ENCODE results near the gene BNC2.
"Not testable (repeated sequence)": the region's sequence is repeated elsewhere in the genome, so short reads cannot be mapped to it uniquely, and the experiment has no call there.

BNC2 gene

GRCh38 chr9:16455842-16456241, 414.6 kb downstream of the BNC2 start:
- DNase-seq, result no peak

GRCh38 chr9:16453390-16453789, 417.1 kb downstream of the BNC2 start:
- DNase-seq, result no peak

- DNase-seq, result no peak
Observed at GRCh38 chr9:16450578-16450977, 419.9 kb downstream of the BNC2 start.

GRCh38 chr9:16450043-16450442, 420.4 kb downstream of the BNC2 start:
- no peak for DNase-seq

- no peak for DNase-seq
Observed at GRCh38 chr9:16449076-16449730, 421.3 kb downstream of the BNC2 start.

GRCh38 chr9:16447946-16448345, 422.5 kb downstream of the BNC2 start:
- no peak for DNase-seq

GRCh38 chr9:16446636-16447035, 423.8 kb downstream of the BNC2 start:
- DNase-seq, result no peak

GRCh38 chr9:16445141-16445920, 425.1 kb downstream of the BNC2 start:
- no peak for DNase-seq

GRCh38 chr9:16442622-16443021, 427.8 kb downstream of the BNC2 start:
- DNase-seq, result no peak

- DNase-seq, result no peak
Observed at GRCh38 chr9:16441791-16442190, 428.7 kb downstream of the BNC2 start.

- not testable (repeated sequence) for DNase-seq
Observed at GRCh38 chr9:16438831-16439230, 431.6 kb downstream of the BNC2 start.

- DNase-seq, result no peak
Observed at GRCh38 chr9:16436545-16436944, 433.9 kb downstream of the BNC2 start.

GRCh38 chr9:16434526-16434925, 435.9 kb downstream of the BNC2 start:
- DNase-seq, result no peak

GRCh38 chr9:16433494-16433893, 437.0 kb downstream of the BNC2 start:
- DNase-seq, result no peak

- no peak for DNase-seq
Observed at GRCh38 chr9:16431666-16432392, 438.6 kb downstream of the BNC2 start.

- DNase-seq, result no peak
Observed at GRCh38 chr9:16429671-16430070, 440.8 kb downstream of the BNC2 start.

GRCh38 chr9:16427873-16428427, 442.5 kb downstream of the BNC2 start:
- no peak for DNase-seq

- DNase-seq, result no peak
Observed at GRCh38 chr9:16426716-16427115, 443.8 kb downstream of the BNC2 start.

- no peak for DNase-seq
Observed at GRCh38 chr9:16425562-16426231, 444.8 kb downstream of the BNC2 start.

- DNase-seq, result no peak
Observed at GRCh38 chr9:16422114-16422513, 448.4 kb downstream of the BNC2 start.

GRCh38 chr9:16421532-16421931, 448.9 kb downstream of the BNC2 start:
- DNase-seq, result no peak
